GM12875 (cell line): Measurements from ENCODE around the gene OR10A4.

Experiments used
- H3K4me3 ChIP-seq: one replicate; pipeline ENCODE4 v1.5.1; 2011; ENCODE audit warnings: low read depth, low read length, control low read depth
- TF ChIP-seq, protein P1 (sequence below): IDR thresholded peaks from 2 replicates; pipeline ENCODE4 v1.5.1; 2011; ENCODE audit warnings: low read depth, mild to moderate bottlenecking, control low read depth, inconsistent platforms, low read length, moderate library complexity, borderline replicate concordance; ENCODE audit not compliant: insufficient read depth

The OR10A4 gene

DNA sequence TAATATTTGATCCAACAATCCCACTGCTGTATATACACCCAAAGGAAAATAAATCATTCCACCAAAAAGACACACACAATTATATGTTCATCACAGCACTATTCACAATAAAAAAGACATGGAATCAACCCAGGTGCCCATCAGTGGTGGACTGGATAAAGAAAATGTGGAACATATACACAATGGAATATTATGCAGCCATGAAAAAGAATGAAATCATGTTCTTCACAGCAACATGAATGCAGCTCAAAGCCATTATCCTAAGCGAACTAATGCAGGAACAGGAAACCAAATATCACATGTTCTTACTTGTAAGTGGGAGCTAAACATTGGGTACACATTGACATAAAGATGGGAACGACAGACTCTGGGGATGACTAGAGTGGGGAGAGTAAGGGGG is 43.3 kb downstream of the OR10A4 start:
- H3K4me3 ChIP-seq: no peak overlapping the region
- TF ChIP-seq, protein P1, sequence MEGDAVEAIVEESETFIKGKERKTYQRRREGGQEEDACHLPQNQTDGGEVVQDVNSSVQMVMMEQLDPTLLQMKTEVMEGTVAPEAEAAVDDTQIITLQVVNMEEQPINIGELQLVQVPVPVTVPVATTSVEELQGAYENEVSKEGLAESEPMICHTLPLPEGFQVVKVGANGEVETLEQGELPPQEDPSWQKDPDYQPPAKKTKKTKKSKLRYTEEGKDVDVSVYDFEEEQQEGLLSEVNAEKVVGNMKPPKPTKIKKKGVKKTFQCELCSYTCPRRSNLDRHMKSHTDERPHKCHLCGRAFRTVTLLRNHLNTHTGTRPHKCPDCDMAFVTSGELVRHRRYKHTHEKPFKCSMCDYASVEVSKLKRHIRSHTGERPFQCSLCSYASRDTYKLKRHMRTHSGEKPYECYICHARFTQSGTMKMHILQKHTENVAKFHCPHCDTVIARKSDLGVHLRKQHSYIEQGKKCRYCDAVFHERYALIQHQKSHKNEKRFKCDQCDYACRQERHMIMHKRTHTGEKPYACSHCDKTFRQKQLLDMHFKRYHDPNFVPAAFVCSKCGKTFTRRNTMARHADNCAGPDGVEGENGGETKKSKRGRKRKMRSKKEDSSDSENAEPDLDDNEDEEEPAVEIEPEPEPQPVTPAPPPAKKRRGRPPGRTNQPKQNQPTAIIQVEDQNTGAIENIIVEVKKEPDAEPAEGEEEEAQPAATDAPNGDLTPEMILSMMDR: no peak

DNA sequence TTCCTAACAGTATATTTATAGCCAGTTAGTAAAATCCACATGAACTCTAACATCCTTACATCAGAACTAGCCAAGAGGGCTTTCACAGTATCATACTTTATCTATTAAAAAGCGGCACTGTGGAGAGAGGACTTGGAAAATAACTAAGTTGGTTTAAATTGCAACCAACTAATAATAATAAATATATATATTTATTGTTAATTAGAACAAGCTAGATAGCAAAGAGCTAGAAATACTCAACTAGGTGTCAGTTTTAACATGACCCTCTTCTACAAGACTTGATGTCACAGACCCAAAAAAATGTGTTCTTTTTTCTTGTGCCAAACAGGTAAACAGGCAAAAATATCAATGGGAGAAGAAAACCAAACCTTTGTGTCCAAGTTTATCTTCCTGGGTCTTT is 44.3 kb downstream of the OR10A4 start, which contains the start of gene OR2D3:
TSS of gene OR2D3 (plus strand) at position 301 of the 400 bp plus-strand sequence. CDS start at position 301, 0 bp downstream.
- H3K4me3 ChIP-seq: no peak within 1 kb of the TSS
- TF ChIP-seq, protein P1: no peak

DNA sequence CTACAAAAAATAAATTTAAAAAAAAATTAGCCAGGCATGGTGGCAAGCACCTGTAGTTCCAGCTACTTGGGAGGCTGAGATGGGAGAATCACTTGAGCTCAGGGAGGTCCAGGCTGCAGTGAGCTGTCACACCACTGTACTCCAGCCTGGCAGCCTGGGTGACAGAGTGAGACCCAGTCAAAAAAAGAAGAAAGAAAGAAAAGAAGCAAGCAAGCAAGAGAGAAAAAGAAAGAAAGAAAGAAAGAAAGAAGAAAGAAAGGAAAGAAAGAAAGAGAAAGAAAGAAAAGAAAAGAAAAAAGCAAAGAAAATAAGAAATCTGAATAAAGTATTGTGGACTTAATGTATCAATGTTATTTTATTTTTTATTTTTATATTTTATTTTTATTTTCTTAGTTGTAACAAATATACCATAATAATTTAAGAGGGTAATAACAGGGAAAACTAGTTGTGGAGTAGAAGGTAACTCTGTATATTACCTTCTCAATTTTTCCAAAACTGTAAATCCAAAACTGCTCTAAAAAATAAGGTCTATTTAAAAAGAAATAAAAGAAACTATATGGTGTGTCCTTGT is 48.7 kb downstream of the OR10A4 start:
- H3K4me3 ChIP-seq: no peak overlapping the region
- TF ChIP-seq, protein P1: no peak

DNA sequence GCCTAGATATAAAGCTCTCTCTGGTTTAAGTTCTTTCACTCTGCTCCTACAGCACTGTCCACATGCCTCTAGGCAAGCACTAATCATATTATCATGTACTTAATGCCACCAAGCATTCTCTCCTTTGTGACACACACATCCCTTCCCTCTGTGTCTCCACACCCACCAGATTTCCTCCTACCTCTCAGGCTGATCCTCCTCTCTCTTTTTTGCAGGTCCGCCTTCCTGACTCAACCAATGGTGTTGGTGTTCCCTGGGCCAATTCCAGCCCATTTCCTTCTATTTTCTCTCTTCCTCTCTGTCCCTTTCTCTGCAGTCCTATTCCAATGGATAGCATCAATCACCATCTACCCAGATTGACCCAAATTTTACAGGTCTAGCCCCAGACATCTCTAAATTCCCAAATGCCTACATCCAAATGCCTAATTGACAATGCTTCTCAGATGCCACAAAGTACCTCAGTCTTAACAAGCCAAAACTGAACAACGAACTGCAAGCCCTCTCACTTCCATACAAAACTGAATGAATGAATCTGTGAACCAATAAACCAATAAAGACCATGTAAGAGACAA is 49.3 kb downstream of the OR10A4 start:
- TF ChIP-seq, protein P1: no peak
- H3K4me3 ChIP-seq: peak overlapping the region; percentile 92

DNA sequence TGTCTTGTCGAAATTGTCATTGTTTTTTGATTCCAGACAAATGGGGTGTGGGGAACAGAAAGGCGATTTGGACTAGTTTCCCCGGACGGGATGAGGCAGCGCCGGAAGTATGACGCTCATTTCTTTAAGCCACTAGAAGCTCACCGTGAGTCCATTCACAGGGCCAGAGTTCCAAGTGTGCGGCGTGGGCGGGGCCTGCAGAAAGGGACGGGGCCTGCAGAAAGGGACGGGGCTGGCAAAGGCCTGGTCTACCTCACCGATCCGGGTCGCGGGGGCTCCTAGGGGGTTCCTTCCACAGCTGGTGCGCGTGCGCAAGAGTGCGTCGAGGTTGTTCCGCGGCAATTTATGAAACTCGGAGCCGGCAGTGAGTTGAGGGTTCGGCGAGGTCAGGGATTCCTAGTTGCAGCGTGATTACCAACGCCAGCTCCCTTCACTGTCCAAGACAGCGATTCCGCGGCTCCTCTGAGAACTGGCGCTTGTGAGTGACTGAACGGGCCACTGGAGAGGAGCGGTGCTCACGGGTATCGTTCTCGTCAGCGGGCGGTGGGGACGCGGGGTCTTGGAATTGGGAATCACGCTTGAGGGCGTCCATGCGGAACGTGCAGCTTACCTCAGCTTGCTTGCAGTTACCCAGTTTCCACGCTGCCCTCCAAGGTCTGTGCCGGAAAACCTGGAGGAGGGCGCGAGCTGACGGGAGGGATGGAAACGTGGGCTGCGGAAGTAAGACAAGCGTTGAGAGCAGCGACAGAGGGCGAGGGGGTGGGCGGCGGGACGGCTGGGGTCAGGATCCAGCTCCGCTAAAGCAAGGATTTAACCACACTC is 50.0 kb downstream of the OR10A4 start, which contains the start of gene ZNF215:
TSS of gene ZNF215 (plus strand) at position 219 of the 822 bp plus-strand sequence. CDS start 5,847 bp downstream, outside the sequence.
- TF ChIP-seq, protein P1: no peak

DNA sequence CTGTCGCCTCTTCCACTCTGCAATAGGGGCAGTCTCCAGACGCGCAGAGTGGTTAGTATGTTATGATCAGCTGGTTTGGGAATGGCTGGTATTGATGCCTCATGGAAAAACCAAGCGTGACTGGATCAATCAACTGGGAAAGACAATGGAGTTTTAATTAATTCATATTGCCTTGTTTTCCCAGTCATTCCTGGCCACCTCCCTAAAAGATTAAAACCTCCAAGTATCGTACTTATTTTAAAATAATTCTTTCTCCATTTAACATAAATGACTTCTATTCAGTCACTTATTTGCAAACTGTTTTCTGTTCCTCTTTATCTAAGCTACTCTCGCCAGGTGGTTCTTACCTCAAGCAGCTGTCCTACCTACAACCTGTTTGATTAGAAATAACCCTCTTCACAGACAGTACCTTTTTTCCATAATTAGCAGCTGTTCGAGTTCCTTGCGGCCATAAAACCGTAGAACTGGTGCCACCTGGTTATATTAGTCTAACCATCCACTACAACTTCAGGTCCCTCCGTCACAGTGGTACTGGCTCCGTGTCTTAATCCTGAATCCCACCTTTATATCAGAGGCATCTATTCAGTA is 50.7 kb downstream of the OR10A4 start:
- TF ChIP-seq, protein P1: no peak
- peak overlapping the region; percentile 92 for H3K4me3 ChIP-seq

More for the DNA sequence above, 50.0 kb downstream of the OR10A4 start, which contains the start of gene ZNF215:
- H3K4me3 ChIP-seq: peak within 1 kb of the TSS; percentile 92
